Measurements from ENCODE around the gene ADGRF1. TPM values are rescaled to one million over a fixed set of nuclear protein-coding genes. Genes with fewer than 3 reads are reported as not detected.

ADGRF1 gene
- total RNA-seq, 2 experiments from 2014 or later, result not detected

DNA sequence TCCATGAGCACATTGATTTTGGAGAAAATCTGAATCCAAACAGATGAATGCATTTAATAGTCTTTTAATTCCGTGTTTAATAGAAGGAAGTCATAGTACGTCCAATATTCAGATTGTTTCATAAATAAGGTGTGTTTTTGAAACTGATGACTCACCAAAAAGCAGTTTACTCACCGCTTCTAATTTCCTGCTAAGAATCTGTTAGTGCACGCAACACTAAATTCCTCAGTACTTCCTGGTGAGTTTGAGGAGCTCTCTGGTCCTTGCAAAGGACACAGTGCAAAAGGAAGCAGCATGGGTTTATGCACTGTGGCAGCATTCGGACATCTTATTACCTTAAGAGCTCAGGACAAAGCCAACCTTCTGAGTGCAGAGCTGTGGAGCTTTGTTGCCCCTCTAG lies 2.3 kb upstream of the ADGRF1 start:
- intact Hi-C loops (cut with DNase I, micrococcal nuclease), result no loop called here
- Mint-ChIP-seq H3K4me1 (ENCODE audit: low read depth) (no peaks in the 10 kb centered on the region), H3K27me3 (peaks cover 14% of the 10 kb centered on the region), H3K4me3 (no peak overlapping the region), H3K36me3 (ENCODE audit: low read depth) (no peaks in the 10 kb centered on the region), H3K9me3 (no peaks in the 10 kb centered on the region), H3K27ac (no peak overlapping the region)
- TF ChIP-seq, protein P1, sequence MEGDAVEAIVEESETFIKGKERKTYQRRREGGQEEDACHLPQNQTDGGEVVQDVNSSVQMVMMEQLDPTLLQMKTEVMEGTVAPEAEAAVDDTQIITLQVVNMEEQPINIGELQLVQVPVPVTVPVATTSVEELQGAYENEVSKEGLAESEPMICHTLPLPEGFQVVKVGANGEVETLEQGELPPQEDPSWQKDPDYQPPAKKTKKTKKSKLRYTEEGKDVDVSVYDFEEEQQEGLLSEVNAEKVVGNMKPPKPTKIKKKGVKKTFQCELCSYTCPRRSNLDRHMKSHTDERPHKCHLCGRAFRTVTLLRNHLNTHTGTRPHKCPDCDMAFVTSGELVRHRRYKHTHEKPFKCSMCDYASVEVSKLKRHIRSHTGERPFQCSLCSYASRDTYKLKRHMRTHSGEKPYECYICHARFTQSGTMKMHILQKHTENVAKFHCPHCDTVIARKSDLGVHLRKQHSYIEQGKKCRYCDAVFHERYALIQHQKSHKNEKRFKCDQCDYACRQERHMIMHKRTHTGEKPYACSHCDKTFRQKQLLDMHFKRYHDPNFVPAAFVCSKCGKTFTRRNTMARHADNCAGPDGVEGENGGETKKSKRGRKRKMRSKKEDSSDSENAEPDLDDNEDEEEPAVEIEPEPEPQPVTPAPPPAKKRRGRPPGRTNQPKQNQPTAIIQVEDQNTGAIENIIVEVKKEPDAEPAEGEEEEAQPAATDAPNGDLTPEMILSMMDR (IDR thresholded peaks at IDR 0.05), result no peak
- H3K4me3 ChIP-seq (ENCODE audit: low read length), result no peak overlapping the region
- no peaks in the 10 kb centered on the region for H3K27me3 ChIP-seq (ENCODE audit: control insufficient read depth in 1 of 2, insufficient read depth in 2 of 2, low read length in 2 of 2)
- no peak overlapping the region for H3K27ac ChIP-seq (ENCODE audit: low read depth in 1 of 2, low read length in 2 of 2)
- H3K4me1 ChIP-seq (ENCODE audit: insufficient read depth, low read length), result no peaks in the 10 kb centered on the region
- DNase-seq (peak in 1 of 14 experiments; percentile 12), ATAC-seq (ENCODE audit: poor library complexity) (no peak)
- ChIA-PET CTCF (no interaction called here), POLR2A (no interaction called here)
- H3K36me3 ChIP-seq (ENCODE audit: insufficient read depth, low read length), result no peaks in the 10 kb centered on the region
- peaks cover 0 to 4% of the 10 kb centered on the region in 2 experiments for H3K9me3 ChIP-seq (ENCODE audit: control insufficient read depth in 1 of 2, insufficient read depth in 1 of 2, low read length in 2 of 2)

DNA sequence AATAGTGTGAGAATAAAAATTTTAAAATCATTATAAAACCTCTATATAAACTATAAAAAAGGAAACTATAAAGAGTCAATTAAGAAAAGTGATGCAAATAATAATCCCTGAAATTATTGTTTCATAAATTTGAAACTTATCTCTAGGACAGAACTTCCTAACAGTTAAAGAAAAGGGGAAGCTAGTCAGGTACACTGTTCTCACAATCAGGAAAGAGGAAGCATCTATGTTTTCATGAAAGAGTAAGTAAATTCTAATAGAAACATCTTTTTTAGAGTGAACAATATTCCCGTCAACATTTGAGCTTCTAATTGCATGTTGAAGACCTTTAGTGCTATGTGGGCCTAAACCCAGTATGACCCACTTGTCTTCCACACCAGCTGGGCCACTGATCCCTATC lies 1.2 kb upstream of the ADGRF1 start:
- Histone ChIP-seq H3K27ac (ENCODE audit: low read depth in 1 of 2, low read length in 2 of 2) (no peak overlapping the region), H3K9me3 (ENCODE audit: control insufficient read depth in 1 of 2, insufficient read depth in 1 of 2, low read length in 2 of 2) (peaks cover 0 to 4% of the 10 kb centered on the region in 2 experiments), H3K36me3 (ENCODE audit: insufficient read depth, low read length) (no peaks in the 10 kb centered on the region), H3K4me1 (ENCODE audit: insufficient read depth, low read length) (no peaks in the 10 kb centered on the region), H3K27me3 (ENCODE audit: control insufficient read depth in 1 of 2, insufficient read depth in 2 of 2, low read length in 2 of 2) (no peaks in the 10 kb centered on the region), H3K4me3 (ENCODE audit: low read length) (no peak overlapping the region)
- H3K9me3 Mint-ChIP-seq, result no peaks in the 10 kb centered on the region
- no peaks in the 10 kb centered on the region for H3K36me3 Mint-ChIP-seq (ENCODE audit: low read depth)
- CTCF ChIA-PET, result no interaction called here
- intact Hi-C loops (cut with DNase I, micrococcal nuclease), result no loop called here
- no peak overlapping the region for H3K4me3 Mint-ChIP-seq
- no peaks in the 10 kb centered on the region for H3K4me1 Mint-ChIP-seq (ENCODE audit: low read depth)
- ATAC-seq (ENCODE audit: poor library complexity), result no peak
- DNase-seq, result peak in 1 of 14 experiments; percentile 0
- TF ChIP-seq, protein P1 (IDR thresholded peaks at IDR 0.05), result no peak
- no peak overlapping the region for H3K27ac Mint-ChIP-seq
- POLR2A ChIA-PET, result no interaction called here
- peaks cover 14% of the 10 kb centered on the region for H3K27me3 Mint-ChIP-seq

DNA sequence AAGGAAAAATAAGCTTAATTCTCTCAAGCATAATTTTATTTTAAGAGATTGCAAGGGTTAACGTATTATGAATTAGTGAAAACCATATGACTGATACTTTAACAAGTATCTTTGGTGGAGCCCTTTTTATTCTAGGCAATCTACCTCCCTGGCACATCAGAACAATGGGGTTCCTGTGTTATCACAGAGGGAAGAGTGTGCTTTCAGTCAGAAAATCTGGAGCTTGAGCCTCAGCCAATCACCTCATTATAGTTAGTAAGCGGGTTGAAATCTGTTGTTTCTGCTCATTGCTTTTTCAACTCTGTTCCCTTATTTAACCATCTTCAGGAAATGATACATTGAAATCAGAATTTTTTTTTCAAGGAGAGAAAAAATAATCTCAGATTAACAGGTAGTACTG lies 391 bp downstream of the ADGRF1 start:
- ATAC-seq (ENCODE audit: poor library complexity) (no peak), DNase-seq (no peak)
- Histone ChIP-seq H3K4me3 (ENCODE audit: low read length) (no peak overlapping the region), H3K36me3 (ENCODE audit: insufficient read depth, low read length) (no peaks in the 10 kb centered on the region), H3K27me3 (ENCODE audit: control insufficient read depth in 1 of 2, insufficient read depth in 2 of 2, low read length in 2 of 2) (no peaks in the 10 kb centered on the region), H3K4me1 (ENCODE audit: insufficient read depth, low read length) (no peaks in the 10 kb centered on the region), H3K27ac (ENCODE audit: low read depth in 1 of 2, low read length in 2 of 2) (no peak overlapping the region), H3K9me3 (ENCODE audit: control insufficient read depth in 1 of 2, insufficient read depth in 1 of 2, low read length in 2 of 2) (peaks cover 0 to 4% of the 10 kb centered on the region in 2 experiments)
- Mint-ChIP-seq H3K4me1 (ENCODE audit: low read depth) (no peaks in the 10 kb centered on the region), H3K4me3 (no peak overlapping the region), H3K27me3 (peaks cover 5% of the 10 kb centered on the region), H3K9me3 (no peaks in the 10 kb centered on the region), H3K27ac (no peak overlapping the region), H3K36me3 (ENCODE audit: low read depth) (no peaks in the 10 kb centered on the region)
- intact Hi-C loops (cut with DNase I, micrococcal nuclease), result no loop called here
- ChIA-PET CTCF (no interaction called here), POLR2A (no interaction called here)
- TF ChIP-seq, protein P1 (IDR thresholded peaks at IDR 0.05), result no peak

Data from CD4-positive, alpha-beta T cell (primary cell).